ENCODE measurements around the gene PCDH9.

Gene PCDH9

GRCh38 chr13:67128136-67128535 is 102.0 kb downstream of the PCDH9 start:
- TF ChIP-seq CTCF (IDR thresholded peaks at IDR 0.05; ENCODE audit: extremely low read depth, missing control alignments): no peak
- no peak for DNase-seq (ENCODE audit: low spot score)

- TF ChIP-seq CTCF (IDR thresholded peaks at IDR 0.05; ENCODE audit: extremely low read depth, missing control alignments): no peak
- no peak for DNase-seq (ENCODE audit: low spot score)
Observed at GRCh38 chr13:67125681-67126080, 104.5 kb downstream of the PCDH9 start.

- no peak for DNase-seq (ENCODE audit: low spot score)
- TF ChIP-seq CTCF (IDR thresholded peaks at IDR 0.05; ENCODE audit: extremely low read depth, missing control alignments): no peak
Observed at GRCh38 chr13:67123165-67123564, 107.0 kb downstream of the PCDH9 start.

- no peak for DNase-seq (ENCODE audit: low spot score)
- no peak for TF ChIP-seq CTCF (IDR thresholded peaks at IDR 0.05; ENCODE audit: extremely low read depth, missing control alignments)
Observed at GRCh38 chr13:67122251-67122650, 107.9 kb downstream of the PCDH9 start.

GRCh38 chr13:67120872-67121531 is 109.1 kb downstream of the PCDH9 start:
- no peak for TF ChIP-seq CTCF (IDR thresholded peaks at IDR 0.05; ENCODE audit: extremely low read depth, missing control alignments)
- no peak for DNase-seq (ENCODE audit: low spot score)

- TF ChIP-seq CTCF (IDR thresholded peaks at IDR 0.05; ENCODE audit: extremely low read depth, missing control alignments): no peak
- no peak for DNase-seq (ENCODE audit: low spot score)
Observed at GRCh38 chr13:67119481-67119894, 110.6 kb downstream of the PCDH9 start.

GRCh38 chr13:67118277-67118676 is 111.9 kb downstream of the PCDH9 start:
- DNase-seq (ENCODE audit: low spot score): no peak
- no peak for TF ChIP-seq CTCF (IDR thresholded peaks at IDR 0.05; ENCODE audit: extremely low read depth, missing control alignments)

Data from GM20000 (cell line).